OCI-LY3 (cell line): ENCODE data around the gene EML4.

Experiments used
- CTCF ChIP-seq: fragments of 200-600, 300-600 bp; sonication (generic); IDR thresholded peaks from 2 replicates; pipeline ENCODE4 v1.5.1; 2014; ENCODE audit warnings: antibody characterized with exemption, low read length, low read depth
- EZH2phosphoT487 ChIP-seq: fragments of 200-600 bp; shearing (Covaris generic); IDR thresholded peaks from 2 replicates; pipeline ENCODE4 v1.6.1; 2018; ENCODE audit warnings: antibody characterized with exemption, mixed run types, low read depth

- TF ChIP-seq CTCF (no peak), EZH2phosphoT487 (no peak)
Observed at GRCh38 chr2:42359965-42360483, 190.9 kb downstream of the EML4 start.
